Kidney (tissue), 14 donors: ENCODE data around the gene NDNF. TPM values are rescaled to one million over a fixed set of nuclear protein-coding genes. Genes with fewer than 3 reads are reported as not detected.

Experiments used
- DNase-seq, 5 donors: peaks; one replicate each; pipeline ENCODE4 v3.0.0-alpha.2; 2013 to 2020
- FAIRE-seq: peaks from 2 replicates; lab custom pipeline; 2012; peaks lifted over from hg19 to GRCh38; lab: Jason Lieb, UNC
- H3K27ac ChIP-seq, 2 donors: one replicate each; pipeline ENCODE4 v1.7.0; 2013; ENCODE audit warnings: low read depth in 2 of 2, low read length in 2 of 2, inconsistent platforms in 1 of 2
- H3K27me3 ChIP-seq: one replicate; pipeline ENCODE4 v1.7.1; 2013; ENCODE audit warnings: low read length, inconsistent platforms; ENCODE audit not compliant: control insufficient read depth, insufficient read depth
- H3K36me3 ChIP-seq, 3 donors: one replicate each; pipeline versions ENCODE4 v1.7.0 to v1.7.1; 2013; ENCODE audit warnings: low read length in 3 of 3, control low read depth in 1 of 3, inconsistent platforms in 1 of 3; ENCODE audit not compliant: insufficient read depth in 3 of 3, control insufficient read depth in 2 of 3
- H3K4me1 ChIP-seq, 3 donors: one replicate each; pipeline versions ENCODE4 v1.7.0 to v1.7.1; 2013; ENCODE audit warnings: low read length in 3 of 3, inconsistent platforms in 1 of 3, low read depth in 1 of 3; ENCODE audit not compliant: control insufficient read depth in 2 of 3, insufficient read depth in 2 of 3
- H3K4me3 ChIP-seq, 3 donors: one replicate each; pipeline versions ENCODE4 v1.7.0 to v1.8.1; 2013; ENCODE audit warnings: low read length in 3 of 3, control low read depth in 1 of 3, inconsistent platforms in 1 of 3
- H3K9ac ChIP-seq, 3 donors: one replicate each; pipeline versions ENCODE4 v1.7.0 to v1.7.1; 2013; ENCODE audit warnings: low read length in 3 of 3, control low read depth in 1 of 3, inconsistent platforms in 1 of 3
- H3K9me3 ChIP-seq, 3 donors: one replicate each; pipeline versions ENCODE4 v1.7.0 to v1.7.1; 2013; ENCODE audit warnings: low read length in 3 of 3, control low read depth in 1 of 3, inconsistent platforms in 1 of 3; ENCODE audit not compliant: control insufficient read depth in 2 of 3, insufficient read depth in 1 of 3
- intact Hi-C: fragments of 100-400 bp; cut with DNase I; formaldehyde crosslinking; loops from one replicate; pipeline ENCODE4 v1.11.1; 2022
- polyA plus RNA-seq: library from polyadenylated mRNA; stranded (reverse); fragments of 350-450 nt; fragmentation: Illumina TruSeq; extraction: RNeasy Lipid Tissue Mini Kit (QIAGEN cat#74804); gene quantifications from one replicate; pipeline ENCODE4 v1.2.3, GENCODE V29; 2014; ENCODE audit warnings: low read depth, low replicate concordance; ENCODE audit not compliant: insufficient read depth
- total RNA-seq: library from RNA; stranded (reverse); fragmentation: NEBNext Ultra II Directional; extraction: Animal tissue kit (Norgen Biotek cat#: 25700); gene quantifications from one replicate; pipeline ENCODE4 v1.2.1, GENCODE V29; 2021
- TF ChIP-seq, protein P1 (sequence below): IDR thresholded peaks from 3 replicates; pipeline ENCODE4 v1.5.1; 2012; ENCODE audit warnings: mild to moderate bottlenecking, moderate library complexity, borderline replicate concordance; ENCODE audit not compliant: insufficient read depth; ENCODE audit errors: extremely low read depth
- donor health status: control.
- donor health status: control.
- donor health status: control.
- donor health status: control.
- donor health status: control.
- donor health status: DM: yes; HTN: yes; CAD: no.
- donor health status: Normal renal cell carcinoma (clear cell type).

Gene NDNF
- total and polyA plus RNA-seq, 2 donors from 2014 or later = 1.6 to 14.7 TPM

DNA sequence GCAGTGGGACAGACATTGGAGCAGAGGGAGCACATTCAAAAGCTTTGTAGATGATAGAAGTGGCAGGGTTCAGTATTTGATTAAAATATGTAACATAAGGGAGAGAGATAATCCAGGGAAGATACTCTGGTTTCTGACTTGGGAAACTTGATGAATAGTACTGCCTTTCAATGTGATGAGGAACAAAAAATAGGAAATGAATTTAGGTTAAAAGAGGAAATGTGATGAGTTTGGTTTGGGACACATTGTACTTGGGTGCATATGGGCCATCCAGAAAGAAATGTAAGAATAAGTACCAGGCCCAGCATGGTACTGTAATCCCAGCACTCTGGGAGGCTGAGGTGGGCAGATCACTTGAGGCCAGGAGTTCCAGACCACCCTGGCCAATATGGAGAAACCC is 20.9 kb upstream of the NDNF start:
- Histone ChIP-seq H3K27me3 (no peaks in the 10 kb centered on the region), H3K4me1 (no peaks in the 10 kb centered on the region), H3K9me3 (no peaks in the 10 kb centered on the region), H3K36me3 (no peaks in the 10 kb centered on the region), H3K9ac (no peak overlapping the region), H3K27ac (no peak overlapping the region), H3K4me3 (no peak overlapping the region)
- DNase-seq = no peak
- intact Hi-C loops = no loop called here
- TF ChIP-seq, protein P1, sequence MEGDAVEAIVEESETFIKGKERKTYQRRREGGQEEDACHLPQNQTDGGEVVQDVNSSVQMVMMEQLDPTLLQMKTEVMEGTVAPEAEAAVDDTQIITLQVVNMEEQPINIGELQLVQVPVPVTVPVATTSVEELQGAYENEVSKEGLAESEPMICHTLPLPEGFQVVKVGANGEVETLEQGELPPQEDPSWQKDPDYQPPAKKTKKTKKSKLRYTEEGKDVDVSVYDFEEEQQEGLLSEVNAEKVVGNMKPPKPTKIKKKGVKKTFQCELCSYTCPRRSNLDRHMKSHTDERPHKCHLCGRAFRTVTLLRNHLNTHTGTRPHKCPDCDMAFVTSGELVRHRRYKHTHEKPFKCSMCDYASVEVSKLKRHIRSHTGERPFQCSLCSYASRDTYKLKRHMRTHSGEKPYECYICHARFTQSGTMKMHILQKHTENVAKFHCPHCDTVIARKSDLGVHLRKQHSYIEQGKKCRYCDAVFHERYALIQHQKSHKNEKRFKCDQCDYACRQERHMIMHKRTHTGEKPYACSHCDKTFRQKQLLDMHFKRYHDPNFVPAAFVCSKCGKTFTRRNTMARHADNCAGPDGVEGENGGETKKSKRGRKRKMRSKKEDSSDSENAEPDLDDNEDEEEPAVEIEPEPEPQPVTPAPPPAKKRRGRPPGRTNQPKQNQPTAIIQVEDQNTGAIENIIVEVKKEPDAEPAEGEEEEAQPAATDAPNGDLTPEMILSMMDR = no peak
- FAIRE-seq = no peak

DNA sequence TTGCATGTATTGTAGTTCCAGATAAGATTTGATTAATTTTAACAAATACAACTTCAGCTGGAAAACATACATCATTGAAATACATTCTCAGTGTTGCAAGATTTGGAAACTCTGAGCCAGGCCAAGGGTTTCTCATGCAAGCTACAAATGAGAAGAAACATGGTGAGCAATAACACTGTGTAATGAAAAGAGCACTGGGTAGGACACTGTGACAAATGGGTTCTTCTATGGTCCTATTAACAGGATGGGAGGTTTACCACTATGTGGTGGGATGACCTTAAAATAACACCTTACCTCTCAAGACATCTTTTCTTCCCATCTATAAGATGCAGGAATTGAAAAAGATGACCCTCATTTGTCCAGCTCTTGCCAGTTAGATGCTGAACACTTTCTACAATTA is 19.6 kb upstream of the NDNF start:
- FAIRE-seq (no peak), DNase-seq (no peak)
- H3K4me3 ChIP-seq = no peak overlapping the region

DNA sequence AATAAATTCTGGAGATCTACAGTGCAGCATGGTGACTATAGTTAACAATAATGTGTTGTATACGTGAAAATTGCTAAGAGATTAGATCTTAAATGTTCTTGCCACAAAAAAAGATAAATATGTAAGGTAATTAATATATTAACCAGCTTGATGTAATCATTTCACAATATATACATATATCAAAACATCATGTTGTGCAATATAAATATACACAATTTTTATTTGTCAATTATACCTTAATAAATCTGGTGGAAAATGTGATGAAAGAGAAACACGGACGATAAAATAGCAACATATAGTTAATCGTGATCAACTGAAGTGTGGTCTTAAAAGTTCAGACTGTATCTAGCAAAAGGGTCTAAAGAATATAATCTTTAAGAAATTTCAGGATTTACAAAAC is 16.5 kb upstream of the NDNF start:
- TF ChIP-seq, protein P1 = no peak
- no peak overlapping the region for H3K4me3 ChIP-seq
- no peaks in the 10 kb centered on the region for H3K4me1 ChIP-seq
- intact Hi-C loops = no loop called here
- H3K36me3 ChIP-seq = no peaks in the 10 kb centered on the region
- DNase-seq (no peak), FAIRE-seq (no peak)
- no peak overlapping the region for H3K27ac ChIP-seq
- no peak overlapping the region for H3K9ac ChIP-seq
- H3K27me3 ChIP-seq = no peaks in the 10 kb centered on the region
- H3K9me3 ChIP-seq = no peaks in the 10 kb centered on the region

More for the DNA sequence above, 19.6 kb upstream of the NDNF start:
- intact Hi-C loops = no loop called here
- Histone ChIP-seq H3K27me3 (no peaks in the 10 kb centered on the region), H3K9me3 (no peaks in the 10 kb centered on the region), H3K9ac (no peak overlapping the region), H3K27ac (no peak overlapping the region), H3K36me3 (no peaks in the 10 kb centered on the region), H3K4me1 (no peaks in the 10 kb centered on the region)
- TF ChIP-seq, protein P1 = no peak

DNA sequence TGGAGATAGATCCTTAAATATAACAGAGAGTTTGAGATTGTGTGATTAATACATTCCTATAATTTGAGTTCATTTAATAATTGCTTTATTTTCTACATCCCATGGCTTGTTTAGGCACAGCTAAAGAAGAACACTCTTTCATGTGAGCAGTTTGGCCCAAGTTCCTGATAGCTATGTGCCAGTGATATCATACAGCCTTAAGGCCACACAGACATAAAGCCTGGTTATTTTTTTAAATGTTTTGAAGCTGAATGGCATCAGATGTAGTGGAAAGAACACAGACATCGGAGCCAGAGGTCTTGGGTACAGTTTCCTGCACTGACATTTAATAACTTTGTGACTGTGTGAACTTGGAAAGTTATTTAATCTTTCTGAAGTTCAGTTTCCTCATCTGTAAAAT is 7.0 kb upstream of the NDNF start:
- FAIRE-seq = no peak
- intact Hi-C loops = no loop called here

More for the DNA sequence above, 7.0 kb upstream of the NDNF start:
- Histone ChIP-seq H3K4me3 (no peak overlapping the region), H3K27me3 (no peaks in the 10 kb centered on the region), H3K9me3 (no peaks in the 10 kb centered on the region), H3K36me3 (no peaks in the 10 kb centered on the region), H3K27ac (no peak overlapping the region), H3K4me1 (no peaks in the 10 kb centered on the region), H3K9ac (no peak overlapping the region)
- TF ChIP-seq, protein P1 = no peak
- no peak for DNase-seq
